H1 (cell line): ENCODE measurements around the gene BOD1L2. TPM values are rescaled to one million over a fixed set of nuclear protein-coding genes. Genes with fewer than 3 reads are reported as not detected.

Source experiments
- CTCF ChIA-PET: fragments of 300-600 bp; sonication (Branson Sonifier 250); formaldehyde crosslinking; loops from one replicate; lab custom pipeline; 2021; ENCODE audit not compliant: partially characterized antibody; lab: Charles Lee
- POLR2A ChIA-PET: fragments of 300-600 bp; sonication (Branson Sonifier 250); formaldehyde crosslinking; loops from one replicate; lab custom pipeline; 2021; ENCODE audit warnings: inconsistent platforms; ENCODE audit not compliant: partially characterized antibody; lab: Charles Lee
- DNase-seq, 2 experiments: peaks; one replicate each; pipeline versions ENCODE4 v3.0.0 to v3.0.0-alpha.2; 2010 to 2022; ENCODE audit warnings: low spot score in 2 of 2, low read depth in 1 of 2, mixed read lengths in 1 of 2
- FAIRE-seq: peaks from 2 replicates; lab custom pipeline; 2011; peaks lifted over from hg19 to GRCh38; lab: Jason Lieb, UNC
- H2AFZ ChIP-seq: 2 replicates; pipeline ENCODE4 v1.8.1; 2012; ENCODE audit warnings: low read length, inconsistent platforms
- H2AK5ac ChIP-seq: 2 replicates; pipeline ENCODE4 v1.6.1; 2013; ENCODE audit warnings: low read depth, low read length
- H2BK120ac ChIP-seq: replicated peaks from 2 replicates; pipeline ENCODE3; 2013; ENCODE audit warnings: low read depth, low read length, inconsistent platforms
- H2BK12ac ChIP-seq: 2 replicates; pipeline ENCODE4 v1.6.1; 2013; ENCODE audit warnings: low read depth, low read length
- H2BK15ac ChIP-seq: 2 replicates; pipeline ENCODE4 v1.6.1; 2013; ENCODE audit warnings: low read length
- H2BK20ac ChIP-seq: 2 replicates; pipeline ENCODE4 v1.6.1; 2013; ENCODE audit warnings: low read length
- H2BK5ac ChIP-seq: 2 replicates; pipeline ENCODE4 v1.6.1; 2013; ENCODE audit warnings: low read depth, low read length
- H3K14ac ChIP-seq: 2 replicates; pipeline ENCODE4 v1.6.1; 2013; ENCODE audit warnings: inconsistent platforms; ENCODE audit not compliant: insufficient read length
- H3K18ac ChIP-seq: 2 replicates; pipeline ENCODE4 v1.6.1; 2013; ENCODE audit warnings: low read length; ENCODE audit errors: extremely low read depth
- H3K23ac ChIP-seq: 2 replicates; pipeline ENCODE4 v1.6.1; 2013; ENCODE audit warnings: inconsistent platforms; ENCODE audit not compliant: insufficient read length
- H3K23me2 ChIP-seq: 2 replicates; pipeline ENCODE4 v1.6.1; 2013; ENCODE audit warnings: low read depth, low read length
- H3K27ac ChIP-seq: 2 replicates; pipeline ENCODE4 v1.6.1; 2011; ENCODE audit warnings: low read depth, low read length, inconsistent platforms
- H3K27me3 ChIP-seq, 4 experiments: replicated peaks in 1 of 4; 1 replicate in 1 of 4; 2 replicates in 3 of 4; pipeline versions ENCODE4 v1.6.1 to v1.8.1; 2011 to 2013; ENCODE audit warnings: low read length in 3 of 4, mild to moderate bottlenecking in 3 of 4, inconsistent platforms in 2 of 4, mixed read lengths in 2 of 4, moderate library complexity in 1 of 4; ENCODE audit not compliant: control insufficient read depth in 3 of 4, insufficient read depth in 3 of 4; ENCODE audit errors: extremely low read depth in 1 of 4
- H3K36me3 ChIP-seq, 4 experiments: 2 replicates each; pipeline versions ENCODE4 v1.6.1 to v1.8.1; 2011 to 2013; ENCODE audit warnings: mild to moderate bottlenecking in 4 of 4, low read length in 3 of 4, moderate library complexity in 2 of 4, control low read depth in 1 of 4, inconsistent platforms in 1 of 4; ENCODE audit not compliant: insufficient read depth in 4 of 4, control insufficient read depth in 2 of 4
- H3K4ac ChIP-seq: replicated peaks from 2 replicates; pipeline ENCODE3; 2013; ENCODE audit warnings: low read length, low read depth, mixed read lengths, inconsistent platforms; ENCODE audit not compliant: insufficient read length
- H3K4me1 ChIP-seq, 4 experiments: replicated peaks in 1 of 4; 1 replicate in 1 of 4; 2 replicates in 3 of 4; pipeline versions ENCODE4 v1.6.1 to v1.8.1; 2011 to 2013; ENCODE audit warnings: low read length in 3 of 4, inconsistent platforms in 2 of 4, mixed read lengths in 1 of 4; ENCODE audit not compliant: insufficient read depth in 4 of 4, control insufficient read depth in 3 of 4
- H3K4me2 ChIP-seq, 2 experiments: 2 replicates each; pipeline versions ENCODE4 v1.6.1 to v1.8.1; 2011 to 2013; ENCODE audit warnings: low read depth in 2 of 2, low read length in 2 of 2, control low read depth in 1 of 2, inconsistent platforms in 1 of 2, mild to moderate bottlenecking in 1 of 2; ENCODE audit not compliant: insufficient read depth in 1 of 2
- H3K4me3 ChIP-seq, 4 experiments: fragments of 200-600, 300-600 bp in 1 of 4; sonication (generic), shearing (Covaris generic), sonication (Bioruptor Twin) in 1 of 4; 2 replicates each; pipeline versions ENCODE4 v1.5.1 to v1.8.1; 2011 to 2016; ENCODE audit warnings: low read length in 4 of 4, low read depth in 3 of 4, control low read depth in 2 of 4, inconsistent platforms in 2 of 4, mild to moderate bottlenecking in 2 of 4, mixed read lengths in 1 of 4, moderate library complexity in 1 of 4; ENCODE audit not compliant: insufficient read depth in 2 of 4; ENCODE audit errors: extremely low read depth in 1 of 4
- H3K56ac ChIP-seq: replicated peaks from 2 replicates; pipeline ENCODE3; 2013; ENCODE audit warnings: low read depth, mild to moderate bottlenecking, mixed read lengths, low read length, inconsistent platforms; ENCODE audit not compliant: insufficient read length
- H3K79me1 ChIP-seq: 2 replicates; pipeline ENCODE4 v1.6.1; 2013; ENCODE audit warnings: low read depth, low read length, control low read depth
- H3K79me2 ChIP-seq, 2 experiments: 2 replicates each; pipeline versions ENCODE4 v1.6.1 to v1.8.1; 2012 to 2013; ENCODE audit warnings: low read length in 2 of 2, mild to moderate bottlenecking in 2 of 2, inconsistent platforms in 1 of 2; ENCODE audit not compliant: insufficient read depth in 2 of 2, control insufficient read depth in 1 of 2
- H3K9ac ChIP-seq, 4 experiments: replicated peaks in 1 of 4; 1 replicate in 1 of 4; 2 replicates in 3 of 4; pipeline versions ENCODE4 v1.6.1 to v1.8.1; 2011 to 2013; ENCODE audit warnings: low read depth in 3 of 4, low read length in 3 of 4, control low read depth in 2 of 4, mild to moderate bottlenecking in 2 of 4, moderate library complexity in 2 of 4, inconsistent platforms in 1 of 4; ENCODE audit errors: extremely low read depth in 1 of 4
- H3K9me3 ChIP-seq, 2 experiments: 2 replicates each; pipeline versions ENCODE4 v1.6.1 to v1.8.1; 2012 to 2013; ENCODE audit warnings: mild to moderate bottlenecking in 2 of 2, moderate library complexity in 2 of 2, control low read depth in 1 of 2, inconsistent platforms in 1 of 2, low read depth in 1 of 2, low read length in 1 of 2, mixed read lengths in 1 of 2; ENCODE audit not compliant: insufficient read depth in 2 of 2
- H4K20me1 ChIP-seq, 2 experiments: replicated peaks in 1 of 2; 2 replicates each; pipeline versions ENCODE3 to v1.8.1; 2011 to 2013; ENCODE audit warnings: inconsistent platforms in 2 of 2, low read length in 2 of 2, mild to moderate bottlenecking in 1 of 2; ENCODE audit not compliant: insufficient read depth in 2 of 2, control insufficient read depth in 1 of 2
- H4K5ac ChIP-seq: 2 replicates; pipeline ENCODE4 v1.6.1; 2013; ENCODE audit warnings: low read length, low read depth, mixed read lengths, inconsistent platforms; ENCODE audit not compliant: insufficient read length
- H4K8ac ChIP-seq: 2 replicates; pipeline ENCODE4 v1.8.0; 2013; ENCODE audit warnings: mild to moderate bottlenecking, moderate library complexity, low read length, inconsistent platforms; ENCODE audit not compliant: insufficient read depth; ENCODE audit errors: extremely low read depth
- H4K91ac ChIP-seq: replicated peaks from 2 replicates; pipeline ENCODE3; 2013; ENCODE audit warnings: low read length, mixed read lengths, inconsistent platforms; ENCODE audit not compliant: insufficient read length
- CTBP2 ChIP-seq: IDR thresholded peaks from 2 replicates; pipeline ENCODE4 v1.7.0; 2011; ENCODE audit warnings: borderline replicate concordance, mild to moderate bottlenecking, moderate library complexity, mixed read lengths, low read length; ENCODE audit not compliant: insufficient read depth, insufficient read length
- KDM5A ChIP-seq: fragments of 200-600 bp; IDR thresholded peaks from 2 replicates; pipeline ENCODE4 v1.7.1; 2012; ENCODE audit warnings: mild to moderate bottlenecking, low read length, inconsistent platforms, mixed read lengths
- NANOG ChIP-seq: IDR thresholded peaks from 2 replicates; pipeline ENCODE4 v1.6.1; 2011; ENCODE audit warnings: low read length, low read depth, mild to moderate bottlenecking, inconsistent platforms; ENCODE audit not compliant: insufficient read depth, poor library complexity, severe bottlenecking
- RAD21 ChIP-seq, 2 experiments: IDR thresholded peaks in 1 of 2; conservative IDR thresholded peaks in 1 of 2; 2 replicates each; pipeline ENCODE4 v1.6.1; 2011; ENCODE audit warnings: low read depth in 2 of 2, low read length in 2 of 2, improper control_type of control experiment in 1 of 2, inconsistent platforms in 1 of 2, mild to moderate bottlenecking in 1 of 2, moderate library complexity in 1 of 2
- SRF ChIP-seq: IDR thresholded peaks from 2 replicates; pipeline ENCODE4 v1.6.1; 2011; ENCODE audit warnings: mild to moderate bottlenecking, low read depth, low read length, moderate library complexity
- polyA plus RNA-seq, 7 experiments: library from polyadenylated mRNA; depleted of rRNA in 3 of 7; stranded (reverse) in 5 of 7; unstranded in 2 of 7; fragments of >200 nt in 5 of 7; fragments of 200-250 nt in 2 of 7; gene quantifications; 1 replicate in 5 of 7; 2 replicates in 1 of 7; 4 replicates in 1 of 7; pipeline versions ENCODE4 v1.2.1 to v1.2.3, GENCODE V29; 2011 to 2013; ENCODE audit warnings: missing spikeins in 2 of 7, mixed read lengths in 2 of 7
- total RNA-seq: library from RNA; stranded (reverse); fragmentation: NEBNext Ultra II Directional; extraction: Animal tissue kit (Norgen Biotek cat#: 25700); gene quantifications from 2 replicates; pipeline ENCODE4 v1.2.1, GENCODE V29; 2021

Gene BOD1L2
- total and polyA plus RNA-seq, 2 of the 8 experiments (the other 6 are each of a cell fraction or from before 2014, with no cell fraction given), result not detected

DNA sequence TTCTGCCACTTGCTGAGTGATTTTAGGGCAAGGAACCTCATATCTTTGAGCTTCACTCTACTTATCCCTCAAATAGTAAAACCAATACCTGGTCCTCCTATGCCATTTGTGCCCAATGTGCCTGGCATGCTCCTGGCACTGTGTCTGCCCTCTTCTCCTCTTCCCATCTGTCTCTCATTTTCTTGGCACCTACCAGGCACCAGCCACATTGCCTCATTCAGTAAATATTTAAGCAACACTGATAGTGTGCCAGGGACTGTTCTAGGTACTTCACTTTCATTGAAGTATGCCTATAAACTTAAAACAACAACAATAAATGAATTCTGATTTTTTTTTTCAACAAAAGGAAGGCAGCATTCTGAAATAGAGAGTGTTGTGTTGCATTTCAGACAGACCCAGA, 15.1 kb upstream of the BOD1L2 start:
- H3K9ac ChIP-seq, result no peak overlapping the region
- H3K4me2 ChIP-seq, result no peak overlapping the region
- H3K18ac ChIP-seq, result no peak overlapping the region
- DNase-seq, result no peak
- ChIA-PET CTCF (interaction anchor here (1.2 kb wide), 1 partner anchor 9 kb away, joined by 3 read pairs; no protein-coding TSS in a partner anchor), POLR2A (interaction anchor here (0.6 kb wide), 1 partner anchor 54 kb away, joined by 3 read pairs; no protein-coding TSS in a partner anchor)
- no peak overlapping the region for H3K27ac ChIP-seq
- no peak overlapping the region for H3K56ac ChIP-seq
- no peak overlapping the region for H2AFZ ChIP-seq
- no peaks in the 10 kb centered on the region; a peak in 1 of 8 replicates for H3K36me3 ChIP-seq
- H3K14ac ChIP-seq, result no peak overlapping the region
- no peak overlapping the region for H4K91ac ChIP-seq
- H2BK120ac ChIP-seq, result no peak overlapping the region
- no peaks in the 10 kb centered on the region for H3K27me3 ChIP-seq
- no peaks in the 10 kb centered on the region for H3K23me2 ChIP-seq
- H3K79me2 ChIP-seq, result no peaks in the 10 kb centered on the region
- no peak overlapping the region for H4K5ac ChIP-seq
- no peaks in the 10 kb centered on the region for H3K4me1 ChIP-seq
- H3K79me1 ChIP-seq, result no peaks in the 10 kb centered on the region
- no peak overlapping the region for H2BK12ac ChIP-seq
- no peak overlapping the region for H3K4me3 ChIP-seq
- H3K9me3 ChIP-seq, result peaks cover 0 to 4% of the 10 kb centered on the region in 2 experiments; a peak in 1 of 4 replicates
- no peak overlapping the region for H2BK20ac ChIP-seq
- H2AK5ac ChIP-seq, result no peak overlapping the region
- no peak overlapping the region for H4K8ac ChIP-seq
- no peak overlapping the region for H2BK15ac ChIP-seq
- H3K23ac ChIP-seq, result no peak overlapping the region
- TF ChIP-seq KDM5A (no peak), CTBP2 (no peak), RAD21 (IDR thresholded peaks at IDR 0.05 in 1 of 2, conservative IDR thresholded peaks at IDR 0.05 in 1 of 2; ENCODE audit: low read depth in 2 of 2, low read length in 2 of 2) (no peak), NANOG (no peak), SRF (no peak)
- H4K20me1 ChIP-seq, result no peaks in the 10 kb centered on the region
- FAIRE-seq, result no peak
- H3K4ac ChIP-seq, result no peak overlapping the region
- H2BK5ac ChIP-seq, result no peak overlapping the region
